ENCODE measurements around the gene OR4D2.

GRCh38 chr17:58215685-58216084 is 48.9 kb downstream of the OR4D2 start:
- TF ChIP-seq, protein P1, sequence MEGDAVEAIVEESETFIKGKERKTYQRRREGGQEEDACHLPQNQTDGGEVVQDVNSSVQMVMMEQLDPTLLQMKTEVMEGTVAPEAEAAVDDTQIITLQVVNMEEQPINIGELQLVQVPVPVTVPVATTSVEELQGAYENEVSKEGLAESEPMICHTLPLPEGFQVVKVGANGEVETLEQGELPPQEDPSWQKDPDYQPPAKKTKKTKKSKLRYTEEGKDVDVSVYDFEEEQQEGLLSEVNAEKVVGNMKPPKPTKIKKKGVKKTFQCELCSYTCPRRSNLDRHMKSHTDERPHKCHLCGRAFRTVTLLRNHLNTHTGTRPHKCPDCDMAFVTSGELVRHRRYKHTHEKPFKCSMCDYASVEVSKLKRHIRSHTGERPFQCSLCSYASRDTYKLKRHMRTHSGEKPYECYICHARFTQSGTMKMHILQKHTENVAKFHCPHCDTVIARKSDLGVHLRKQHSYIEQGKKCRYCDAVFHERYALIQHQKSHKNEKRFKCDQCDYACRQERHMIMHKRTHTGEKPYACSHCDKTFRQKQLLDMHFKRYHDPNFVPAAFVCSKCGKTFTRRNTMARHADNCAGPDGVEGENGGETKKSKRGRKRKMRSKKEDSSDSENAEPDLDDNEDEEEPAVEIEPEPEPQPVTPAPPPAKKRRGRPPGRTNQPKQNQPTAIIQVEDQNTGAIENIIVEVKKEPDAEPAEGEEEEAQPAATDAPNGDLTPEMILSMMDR (IDR thresholded peaks at IDR 0.05; ENCODE audit: poor library complexity, severe bottlenecking) = no peak
- TF ChIP-seq POLR2AphosphoS5 (IDR thresholded peaks at IDR 0.05) (no peak), SMC3 (conservative IDR thresholded peaks at IDR 0.05; ENCODE audit: poor library complexity) (no peak), RAD21 (conservative IDR thresholded peaks at IDR 0.05) (no peak), REST (IDR thresholded peaks at IDR 0.05; ENCODE audit: borderline replicate concordance) (no peak), EP300 (conservative IDR thresholded peaks at IDR 0.05; ENCODE audit: poor library complexity, severe bottlenecking) (no peak), MXI1 (conservative IDR thresholded peaks at IDR 0.05; ENCODE audit: poor library complexity, severe bottlenecking) (no peak)

All from neural cell (in vitro differentiated cells).